K562 (cell line): ENCODE results near the gene TYSND1. TPM values are rescaled to one million over a fixed set of nuclear protein-coding genes. Genes with fewer than 3 reads are reported as not detected.
A peak's percentile ranks its signal among the peaks of the same experiment; 100 is the strongest.

ENCODE experiments used
- ATF1 ChIP-seq, 2 experiments: fragments of 450-650 bp in 1 of 2; IDR thresholded peaks; 2 replicates each; pipeline ENCODE4 v1.6.1; 2016; ENCODE audit warnings: missing compliant biosample characterization in 1 of 2, missing genetic modification characterization in 1 of 2
- BCL6 ChIP-seq: fragments of 250-450 bp; sonication (Bioruptor Pico); IDR thresholded peaks from 2 replicates; pipeline ENCODE4 v1.4.0; 2020
- CBFA2T3 ChIP-seq: fragments of 450-650 bp; IDR thresholded peaks from 2 replicates; pipeline ENCODE4 v1.6.1; 2017
- CCNT2 ChIP-seq: IDR thresholded peaks from 2 replicates; pipeline ENCODE4 v1.6.1; 2011; ENCODE audit warnings: borderline replicate concordance, low read depth, mild to moderate bottlenecking, moderate library complexity, mixed read lengths, low read length; ENCODE audit not compliant: insufficient read length; ENCODE audit errors: extremely low read depth
- E2F3 ChIP-seq: fragments of 250-450 bp; sonication (Bioruptor Pico); IDR thresholded peaks from 2 replicates; pipeline ENCODE4 v1.4.0; 2020; ENCODE audit warnings: mild to moderate bottlenecking
- HMGN3 ChIP-seq: IDR thresholded peaks from 2 replicates; pipeline ENCODE4 v1.6.1; 2011; ENCODE audit warnings: borderline replicate concordance, low read depth, mild to moderate bottlenecking, mixed read lengths, low read length; ENCODE audit not compliant: insufficient read length; ENCODE audit errors: extremely low read depth
- HOXB6 ChIP-seq: fragments of 250-450 bp; sonication (Bioruptor Pico); IDR thresholded peaks from 2 replicates; pipeline ENCODE4 v1.5.1; 2022; ENCODE audit warnings: mild to moderate bottlenecking, borderline replicate concordance
- IFI16 ChIP-seq: fragments of 250-450 bp; sonication (Bioruptor Pico); IDR thresholded peaks from 2 replicates; pipeline ENCODE4 v2.1.2; 2022; ENCODE audit warnings: mild to moderate bottlenecking, inconsistent platforms
- MITF ChIP-seq: IDR thresholded peaks from 2 replicates; pipeline ENCODE4 v1.6.1; 2014; ENCODE audit warnings: antibody characterized with exemption
- NEUROD1 ChIP-seq: fragments of 150-350 bp; IDR thresholded peaks from 2 replicates; pipeline ENCODE4 v1.6.1; 2014; ENCODE audit warnings: borderline replicate concordance, low read length, low read depth; ENCODE audit not compliant: partially characterized antibody
- NR2C2 ChIP-seq, 2 experiments: fragments of 200-800 bp in 1 of 2; sonication (Bioruptor generic) in 1 of 2; sonication (generic) in 1 of 2; formaldehyde crosslinking in 1 of 2; IDR thresholded peaks; 2 replicates each; pipeline versions ENCODE4 v1.6.1 to v1.8.0; 2016 to 2022; ENCODE audit warnings: mild to moderate bottlenecking in 1 of 2, missing compliant biosample characterization in 1 of 2, missing genetic modification characterization in 1 of 2, missing genetic modification reagents in 1 of 2
- SMAD2 ChIP-seq: fragments of 150-350 bp; IDR thresholded peaks from 2 replicates; pipeline ENCODE4 v1.6.1; 2014; ENCODE audit warnings: low read depth, mild to moderate bottlenecking, low read length
- SMAD4 ChIP-seq: fragments of 250-450 bp; sonication (Bioruptor Pico); conservative IDR thresholded peaks from 2 replicates; pipeline ENCODE4 v1.8.0; 2021; ENCODE audit warnings: inconsistent platforms, mild to moderate bottlenecking, moderate library complexity
- ZBTB9 ChIP-seq: fragments of 450-650 bp; formaldehyde crosslinking; IDR thresholded peaks from 2 replicates; pipeline ENCODE4 v1.4.0; 2020; ENCODE audit warnings: mild to moderate bottlenecking, moderate library complexity
- ZNF354B ChIP-seq: fragments of 250-450 bp; sonication (Bioruptor Pico); IDR thresholded peaks from 2 replicates; pipeline ENCODE4 v1.4.0; 2020
- ZNF639 ChIP-seq, 2 experiments: fragments of 200-800 bp in 1 of 2; sonication (Bioruptor generic) in 1 of 2; sonication (generic) in 1 of 2; formaldehyde crosslinking in 1 of 2; IDR thresholded peaks in 1 of 2; conservative IDR thresholded peaks in 1 of 2; 2 replicates each; pipeline versions ENCODE4 v1.5.0 to v1.6.1; 2016 to 2020; ENCODE audit warnings: missing compliant biosample characterization in 1 of 2, missing genetic modification characterization in 1 of 2, missing genetic modification reagents in 1 of 2
- polyA plus RNA-seq, 8 experiments: library from polyadenylated mRNA; depleted of rRNA in 4 of 8; stranded (reverse) in 5 of 8; unstranded in 3 of 8; fragments of >200 nt; fragmentation: Nextera tagmentation in 2 of 8; fragmentation: Illumina TruSeq in 1 of 8; extraction: Ambion mirVana in 2 of 8; extraction: Trizol in 1 of 8; gene quantifications; 2 replicates each; pipeline versions ENCODE4 v1.2.1 to v1.2.3, GENCODE V29; 2011 to 2014; ENCODE audit warnings: inconsistent platforms in 1 of 8, missing spikeins in 1 of 8
- total RNA-seq, 7 experiments: library from RNA; depleted of rRNA in 6 of 7; stranded (reverse); fragments of >200 nt in 6 of 7; fragmentation: Illumina TruSeq in 2 of 7; extraction: Trizol in 2 of 7; gene quantifications; 2 replicates each; pipeline versions ENCODE4 v1.2.1 to v1.2.3, GENCODE V29; 2011 to 2021; ENCODE audit warnings: low replicate concordance in 1 of 7
- TF ChIP-seq, protein P1 (sequence below), 3 experiments: IDR thresholded peaks in 2 of 3; conservative IDR thresholded peaks in 1 of 3; 2 replicates each; pipeline ENCODE4 v1.5.1; 2011 to 2012; ENCODE audit warnings: low read length in 3 of 3, mild to moderate bottlenecking in 3 of 3, control low read depth in 2 of 3, improper control_type of control experiment in 1 of 3, inconsistent platforms in 1 of 3, low read depth in 1 of 3, mixed read lengths in 1 of 3, moderate library complexity in 1 of 3; ENCODE audit not compliant: insufficient read depth in 2 of 3

The TYSND1 gene
- total and polyA plus RNA-seq, 9 of the 15 experiments (the other 6 are each of a cell fraction or from before 2014, with no cell fraction given): 0.60 to 2.0 (median 1.3) TPM

DNA sequence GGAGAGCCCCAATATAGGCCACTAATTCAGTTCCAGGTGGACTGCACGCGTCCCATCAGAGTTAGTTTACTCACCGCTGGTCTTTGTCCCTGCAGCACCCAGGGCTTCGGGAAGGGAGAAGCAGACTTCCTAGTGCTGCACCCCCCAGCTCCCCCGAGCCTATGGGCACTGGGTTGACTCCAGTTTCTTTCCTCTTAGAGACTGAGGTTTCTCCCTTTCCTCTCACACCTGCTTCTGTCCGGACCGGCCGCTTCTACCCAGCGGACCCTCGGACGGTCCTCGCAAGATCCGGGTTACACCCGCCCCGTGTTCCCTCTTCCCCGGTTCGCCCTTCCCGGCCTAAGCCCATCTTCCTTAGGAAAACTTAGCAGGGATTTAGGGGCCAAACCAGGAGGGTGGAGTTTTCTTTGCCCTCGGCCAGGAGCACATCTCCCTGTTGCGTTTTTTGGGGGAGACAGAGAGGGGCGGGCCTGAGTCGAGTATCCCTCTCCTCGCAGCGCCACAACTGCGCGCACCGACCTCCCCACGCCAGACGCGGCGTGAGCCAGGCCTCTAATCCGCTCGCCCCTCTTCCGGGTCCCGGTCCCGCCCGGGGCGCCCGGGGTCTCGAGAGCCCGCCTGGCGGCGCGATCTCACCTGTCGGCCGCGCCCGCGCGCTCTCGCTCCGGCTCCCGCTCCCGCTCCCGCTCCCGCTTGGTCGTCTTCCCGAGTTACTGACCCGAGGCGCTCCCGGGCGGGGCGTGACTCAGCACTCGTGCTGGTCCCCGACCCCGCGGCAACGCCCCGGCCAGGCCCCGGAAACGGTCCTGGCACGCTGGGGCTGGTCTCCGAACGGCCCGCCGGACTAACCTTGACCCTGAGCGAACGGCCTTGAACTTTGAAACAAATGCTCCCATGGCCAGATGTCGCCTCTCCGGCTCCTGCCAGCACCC, 14.1 kb downstream of the TYSND1 start, which contains the start of gene AIFM2 (continued):
- TF ChIP-seq, protein P1, sequence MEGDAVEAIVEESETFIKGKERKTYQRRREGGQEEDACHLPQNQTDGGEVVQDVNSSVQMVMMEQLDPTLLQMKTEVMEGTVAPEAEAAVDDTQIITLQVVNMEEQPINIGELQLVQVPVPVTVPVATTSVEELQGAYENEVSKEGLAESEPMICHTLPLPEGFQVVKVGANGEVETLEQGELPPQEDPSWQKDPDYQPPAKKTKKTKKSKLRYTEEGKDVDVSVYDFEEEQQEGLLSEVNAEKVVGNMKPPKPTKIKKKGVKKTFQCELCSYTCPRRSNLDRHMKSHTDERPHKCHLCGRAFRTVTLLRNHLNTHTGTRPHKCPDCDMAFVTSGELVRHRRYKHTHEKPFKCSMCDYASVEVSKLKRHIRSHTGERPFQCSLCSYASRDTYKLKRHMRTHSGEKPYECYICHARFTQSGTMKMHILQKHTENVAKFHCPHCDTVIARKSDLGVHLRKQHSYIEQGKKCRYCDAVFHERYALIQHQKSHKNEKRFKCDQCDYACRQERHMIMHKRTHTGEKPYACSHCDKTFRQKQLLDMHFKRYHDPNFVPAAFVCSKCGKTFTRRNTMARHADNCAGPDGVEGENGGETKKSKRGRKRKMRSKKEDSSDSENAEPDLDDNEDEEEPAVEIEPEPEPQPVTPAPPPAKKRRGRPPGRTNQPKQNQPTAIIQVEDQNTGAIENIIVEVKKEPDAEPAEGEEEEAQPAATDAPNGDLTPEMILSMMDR (IDR thresholded peaks at IDR 0.05 in 2 of 3, conservative IDR thresholded peaks at IDR 0.05 in 1 of 3; ENCODE audit: insufficient read depth in 2 of 3, low read depth in 1 of 3, low read length in 3 of 3): 0 out of 6 replicates have a peak, but pooled peaks of 1 of the 3 experiments have one; percentile 1
- no peak for TF ChIP-seq SMAD2
- 0 out of 2 replicates have a peak, but pooled peaks have one; percentile 34 for TF ChIP-seq ZBTB9
- TF ChIP-seq NEUROD1: peak; percentile 5
- TF ChIP-seq SMAD4 (CRISPR knock-in tag): peak; percentile 76; the same call in 1 of the 2 replicates
- TF ChIP-seq ZNF354B (CRISPR knock-in tag): no peak
- TF ChIP-seq ZNF639 (CRISPR knock-in tag; conservative IDR thresholded peaks at IDR 0.05 in 1 of 2, IDR thresholded peaks at IDR 0.05 in 1 of 2): peak in 1 of 2 experiments; percentile 96; a peak in 2 of 4 replicates
- TF ChIP-seq NR2C2 (CRISPR knock-in tag; IDR thresholded peaks at IDR 0.05): no peak
- peak; percentile 95 for TF ChIP-seq NR2C2 (tag; IDR thresholded peaks at IDR 0.05)
- TF ChIP-seq BCL6 (CRISPR knock-in tag): no peak
- TF ChIP-seq IFI16 (CRISPR knock-in tag): no peak
- peak; percentile 83 for TF ChIP-seq CCNT2
- peak; percentile 12; the same call in 1 of the 2 replicates for TF ChIP-seq CBFA2T3
- TF ChIP-seq HOXB6 (CRISPR knock-in tag): no peak
- TF ChIP-seq MITF: 0 out of 2 replicates have a peak, but pooled peaks have one; percentile 18
- no peak for TF ChIP-seq ATF1 (CRISPR knock-in tag; IDR thresholded peaks at IDR 0.05)
- peak; percentile 15; the same call in 1 of the 2 replicates for TF ChIP-seq ATF1 (tag; IDR thresholded peaks at IDR 0.05)
- TF ChIP-seq E2F3 (CRISPR knock-in tag): peak; percentile 62; the same call in 1 of the 2 replicates
- peak; percentile 33 for TF ChIP-seq HMGN3
